HEK293T (cell line): ENCODE measurements around the gene PATJ.
A peak's percentile ranks its signal among the peaks of the same experiment; 100 is the strongest.

ENCODE experiments used
- ARNT ChIP-seq: fragments of 450-650 bp; IDR thresholded peaks from 2 replicates; pipeline ENCODE4 v1.6.1; 2017; ENCODE audit warnings: mild to moderate bottlenecking
- BHLHE40 ChIP-seq: fragments of 450-650 bp; IDR thresholded peaks from 2 replicates; pipeline ENCODE4 v1.6.1; 2016; ENCODE audit warnings: mild to moderate bottlenecking, moderate library complexity, borderline replicate concordance
- FOXM1 ChIP-seq: fragments of 450-650 bp; IDR thresholded peaks from 2 replicates; pipeline ENCODE4 v1.6.1; 2017; ENCODE audit warnings: mild to moderate bottlenecking, borderline replicate concordance
- HDGF ChIP-seq: fragments of 450-650 bp; IDR thresholded peaks from 2 replicates; pipeline ENCODE4 v1.6.1; 2017; ENCODE audit warnings: antibody characterized with exemption, borderline replicate concordance
- L3MBTL2 ChIP-seq: fragments of 450-650 bp; conservative IDR thresholded peaks from 2 replicates; pipeline ENCODE4 v1.6.1; 2016; ENCODE audit warnings: mild to moderate bottlenecking
- LEF1 ChIP-seq: fragments of 450-650 bp; IDR thresholded peaks from 2 replicates; pipeline ENCODE4 v1.6.1; 2017; ENCODE audit warnings: mild to moderate bottlenecking, borderline replicate concordance
- NFRKB ChIP-seq: fragments of 450-650 bp; IDR thresholded peaks from 2 replicates; pipeline ENCODE4 v1.6.1; 2016; ENCODE audit warnings: mild to moderate bottlenecking, moderate library complexity
- PKNOX1 ChIP-seq: fragments of 450-650 bp; IDR thresholded peaks from 2 replicates; pipeline ENCODE4 v1.6.1; 2016
- SP1 ChIP-seq: fragments of 450-650 bp; IDR thresholded peaks from 2 replicates; pipeline ENCODE4 v1.6.1; 2017
- SUZ12 ChIP-seq: fragments of 450-650 bp; IDR thresholded peaks from 2 replicates; pipeline ENCODE4 v1.6.1; 2016; ENCODE audit warnings: mild to moderate bottlenecking
- TARDBP ChIP-seq: fragments of 450-650 bp; IDR thresholded peaks from 2 replicates; pipeline ENCODE4 v1.6.1; 2016
- ZNF384 ChIP-seq: fragments of 450-650 bp; IDR thresholded peaks from 2 replicates; pipeline ENCODE4 v1.6.1; 2016

DNA sequence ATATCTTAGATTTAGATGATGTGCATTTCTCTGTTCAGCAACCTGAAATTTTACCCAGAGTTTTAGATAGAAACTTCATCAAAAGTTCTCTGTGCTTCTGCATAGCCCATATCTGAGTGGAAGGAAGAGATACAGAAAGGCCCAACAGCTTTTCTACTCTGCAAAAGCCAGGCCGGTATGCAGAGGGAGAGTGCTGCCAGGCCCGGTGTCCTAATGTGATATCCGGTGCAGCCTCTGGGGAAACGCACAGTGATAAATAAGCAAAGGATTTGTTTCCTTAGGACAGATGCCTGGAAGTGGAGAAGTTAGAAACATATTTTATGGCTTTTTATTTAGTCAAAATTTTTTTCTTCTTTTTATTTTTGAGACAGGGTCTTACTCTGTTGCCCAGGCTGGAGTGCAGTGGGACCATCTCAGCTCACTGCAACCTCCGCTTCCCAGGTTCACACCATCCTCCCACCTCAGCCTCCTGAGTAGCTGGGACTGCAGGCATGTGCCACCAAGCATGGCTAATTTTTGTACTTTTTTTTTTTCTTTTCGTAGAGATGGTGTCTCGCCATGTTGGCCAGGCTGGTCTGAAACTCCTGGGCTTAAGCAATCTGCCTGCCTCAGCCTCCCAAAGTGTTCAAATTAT lies 145.8 kb downstream of the PATJ start:
- TF ChIP-seq L3MBTL2 (no peak), ZNF384 (0 out of 2 replicates have a peak, but pooled peaks have one; percentile 44), FOXM1 (no peak), BHLHE40 (no peak), NFRKB (no peak), HDGF (no peak), SUZ12 (no peak), PKNOX1 (no peak), ARNT (no peak), SP1 (no peak), LEF1 (no peak), TARDBP (no peak)
